ENCODE results near the gene ZNF787. TPM values are rescaled to one million over a fixed set of nuclear protein-coding genes. Genes with fewer than 3 reads are reported as not detected.
A peak's percentile ranks its signal among the peaks of the same experiment; 100 is the strongest.

ZNF787 gene
- total and polyA plus RNA-seq, 2 of the 13 experiments (the other 11 are each of a cell fraction or from before 2014, with no cell fraction given): 15.1 to 42.8 TPM

- TF ChIP-seq ZNF614 (CRISPR knock-in tag; IDR thresholded peaks at IDR 0.05; ENCODE audit: borderline replicate concordance) (peak; percentile 66; the same call in 1 of the 2 replicates), NONO (IDR thresholded peaks at IDR 0.05) (no peak), NONO (CRISPR knock-in tag; conservative IDR thresholded peaks at IDR 0.05) (peak; percentile 82), GTF2F1 (IDR thresholded peaks at IDR 0.05; ENCODE audit: low read length) (no peak), SNRNP70 (IDR thresholded peaks at IDR 0.05; ENCODE audit: low read depth, low read length) (no peak), CBFB (CRISPR knock-in tag; IDR thresholded peaks at IDR 0.05) (peak; percentile 82), TBX3 (IDR thresholded peaks at IDR 0.05; ENCODE audit: borderline replicate concordance) (no peak), ZNF747 (CRISPR knock-in tag; IDR thresholded peaks at IDR 0.05; ENCODE audit: borderline replicate concordance) (peak; percentile 88), NR1H2 (CRISPR knock-in tag; IDR thresholded peaks at IDR 0.05; ENCODE audit: borderline replicate concordance, low read depth) (no peak), ZNF740 (CRISPR knock-in tag; IDR thresholded peaks at IDR 0.05) (peak; percentile 92), NFE2 (CRISPR knock-in tag; IDR thresholded peaks at IDR 0.05) (no peak), ZSCAN29 (CRISPR knock-in tag; conservative IDR thresholded peaks at IDR 0.05) (no peak), ETV6 (CRISPR knock-in tag; conservative IDR thresholded peaks at IDR 0.05) (peak; percentile 94), GATAD2A (CRISPR knock-in tag; IDR thresholded peaks at IDR 0.05) (peak; percentile 72), ZNF256 (CRISPR knock-in tag; conservative IDR thresholded peaks at IDR 0.05) (no peak), FOXO1 (CRISPR knock-in tag; IDR thresholded peaks at IDR 0.05) (peak; percentile 44; the same call in 1 of the 2 replicates), FIP1L1 (IDR thresholded peaks at IDR 0.05; ENCODE audit: borderline replicate concordance, insufficient read depth, low read depth, low read length) (no peak), ZNF761 (CRISPR knock-in tag; conservative IDR thresholded peaks at IDR 0.05) (peak; percentile 65; the same call in 1 of the 2 replicates), ZNF337 (CRISPR knock-in tag; IDR thresholded peaks at IDR 0.05; ENCODE audit: borderline replicate concordance, low read depth) (no peak), POLR2AphosphoS5 (IDR thresholded peaks at IDR 0.05; ENCODE audit: low read depth, low read length) (peak; percentile 71), ESRRA (CRISPR knock-in tag; IDR thresholded peaks at IDR 0.05; ENCODE audit: low read depth) (peak; percentile 95), ZFP62 (CRISPR knock-in tag; IDR thresholded peaks at IDR 0.05) (no peak), ZSCAN30 (CRISPR knock-in tag; IDR thresholded peaks at IDR 0.05) (no peak; the same call in 1 of the 2 replicates)
- TF ChIP-seq, protein P1, sequence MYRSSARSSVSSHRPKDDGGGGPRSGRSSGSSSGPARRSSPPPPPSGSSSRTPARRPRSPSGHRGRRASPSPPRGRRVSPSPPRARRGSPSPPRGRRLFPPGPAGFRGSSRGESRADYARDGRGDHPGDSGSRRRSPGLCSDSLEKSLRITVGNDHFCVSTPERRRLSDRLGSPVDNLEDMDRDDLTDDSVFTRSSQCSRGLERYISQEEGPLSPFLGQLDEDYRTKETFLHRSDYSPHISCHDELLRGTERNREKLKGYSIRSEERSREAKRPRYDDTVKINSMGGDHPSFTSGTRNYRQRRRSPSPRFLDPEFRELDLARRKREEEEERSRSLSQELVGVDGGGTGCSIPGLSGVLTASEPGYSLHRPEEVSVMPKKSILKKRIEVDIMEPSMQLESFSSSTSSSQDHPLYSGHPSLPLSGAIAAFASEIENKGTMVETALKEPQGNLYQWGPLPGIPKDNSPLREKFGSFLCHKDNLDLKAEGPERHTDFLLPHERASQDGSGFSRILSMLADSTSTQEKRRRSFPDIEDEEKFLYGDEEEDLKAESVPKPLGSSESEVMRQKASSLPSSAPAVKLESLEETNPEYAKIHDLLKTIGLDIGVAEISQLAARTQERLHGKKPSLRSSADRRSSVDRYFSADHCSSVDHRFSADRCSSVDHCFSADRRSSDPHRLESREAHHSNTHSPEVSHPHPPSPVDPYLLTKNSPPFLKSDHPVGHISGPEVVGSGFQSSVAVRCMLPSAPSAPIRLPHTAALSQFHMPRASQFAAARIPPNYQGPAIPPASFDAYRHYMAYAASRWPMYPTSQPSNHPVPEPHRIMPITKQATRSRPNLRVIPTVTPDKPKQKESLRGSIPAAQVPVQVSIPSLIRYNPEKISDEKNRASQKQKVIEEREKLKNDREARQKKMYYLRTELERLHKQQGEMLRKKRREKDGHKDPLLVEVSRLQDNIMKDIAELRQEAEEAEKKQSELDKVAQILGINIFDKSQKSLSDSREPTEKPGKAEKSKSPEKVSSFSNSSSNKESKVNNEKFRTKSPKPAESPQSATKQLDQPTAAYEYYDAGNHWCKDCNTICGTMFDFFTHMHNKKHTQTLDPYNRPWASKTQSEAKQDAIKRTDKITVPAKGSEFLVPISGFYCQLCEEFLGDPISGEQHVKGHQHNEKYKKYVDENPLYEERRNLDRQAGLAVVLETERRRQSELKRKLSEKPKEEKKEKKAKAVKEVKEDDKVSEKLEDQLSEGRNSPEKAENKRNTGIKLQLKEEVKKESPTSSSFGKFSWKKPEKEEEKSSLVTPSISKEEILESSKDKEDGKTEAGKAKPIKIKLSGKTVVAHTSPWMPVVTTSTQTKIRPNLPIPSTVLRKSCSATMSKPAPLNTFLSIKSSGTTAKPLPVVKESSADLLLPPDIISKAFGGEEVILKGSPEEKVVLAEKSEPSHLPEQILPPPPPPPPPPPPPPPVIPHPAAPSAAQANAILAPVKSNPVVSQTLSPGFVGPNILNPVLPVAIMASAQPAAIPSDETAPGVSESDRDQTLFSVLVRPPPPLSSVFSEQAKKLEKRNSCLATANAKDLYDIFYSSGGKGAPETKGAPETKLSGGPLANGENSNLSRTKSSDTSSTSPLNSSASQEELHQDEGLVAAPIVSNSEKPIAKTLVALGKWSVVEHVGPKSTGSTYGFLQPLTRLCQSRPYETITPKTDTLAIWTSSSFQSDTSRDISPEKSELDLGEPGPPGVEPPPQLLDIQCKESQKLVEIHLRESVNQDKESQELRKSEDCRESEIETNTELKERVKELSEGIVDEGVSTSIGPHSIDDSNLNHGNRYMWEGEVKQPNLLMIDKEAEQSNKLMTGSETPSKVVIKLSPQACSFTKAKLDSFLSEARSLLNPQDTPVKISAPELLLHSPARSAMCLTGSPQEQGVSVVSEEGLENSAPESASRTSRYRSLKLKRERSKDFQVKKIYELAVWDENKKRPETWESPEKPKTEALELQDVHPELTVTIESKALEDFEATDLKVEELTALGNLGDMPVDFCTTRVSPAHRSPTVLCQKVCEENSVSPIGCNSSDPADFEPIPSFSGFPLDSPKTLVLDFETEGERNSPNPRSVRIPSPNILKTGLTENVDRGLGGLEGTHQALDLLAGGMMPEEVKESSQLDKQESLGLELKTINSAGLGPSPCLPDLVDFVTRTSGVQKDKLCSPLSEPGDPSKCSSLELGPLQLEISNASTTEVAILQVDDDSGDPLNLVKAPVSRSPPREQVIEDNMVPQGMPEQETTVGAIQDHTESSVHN (CRISPR knock-in tag; IDR thresholded peaks at IDR 0.05): 0 out of 2 replicates have a peak, but pooled peaks have one; percentile 43
Measured at GRCh38 chr19:56120371-56121179, 520 bp downstream of the ZNF787 start (continued).

All from HepG2 (cell line).